Kidney (tissue), 14 donors: ENCODE measurements around the gene SPEG. TPM values are rescaled to one million over a fixed set of nuclear protein-coding genes. Genes with fewer than 3 reads are reported as not detected.

ENCODE experiments used
- DNase-seq, 5 donors: peaks; one replicate each; pipeline ENCODE4 v3.0.0-alpha.2; 2013 to 2020
- FAIRE-seq: peaks from 2 replicates; lab custom pipeline; 2012; peaks lifted over from hg19 to GRCh38; lab: Jason Lieb, UNC
- H3K27ac ChIP-seq, 2 donors: one replicate each; pipeline ENCODE4 v1.7.0; 2013; ENCODE audit warnings: low read depth in 2 of 2, low read length in 2 of 2, inconsistent platforms in 1 of 2
- H3K27me3 ChIP-seq: one replicate; pipeline ENCODE4 v1.7.1; 2013; ENCODE audit warnings: low read length, inconsistent platforms; ENCODE audit not compliant: control insufficient read depth, insufficient read depth
- H3K36me3 ChIP-seq, 3 donors: one replicate each; pipeline versions ENCODE4 v1.7.0 to v1.7.1; 2013; ENCODE audit warnings: low read length in 3 of 3, control low read depth in 1 of 3, inconsistent platforms in 1 of 3; ENCODE audit not compliant: insufficient read depth in 3 of 3, control insufficient read depth in 2 of 3
- H3K4me1 ChIP-seq, 3 donors: one replicate each; pipeline versions ENCODE4 v1.7.0 to v1.7.1; 2013; ENCODE audit warnings: low read length in 3 of 3, inconsistent platforms in 1 of 3, low read depth in 1 of 3; ENCODE audit not compliant: control insufficient read depth in 2 of 3, insufficient read depth in 2 of 3
- H3K4me3 ChIP-seq, 3 donors: one replicate each; pipeline versions ENCODE4 v1.7.0 to v1.8.1; 2013; ENCODE audit warnings: low read length in 3 of 3, control low read depth in 1 of 3, inconsistent platforms in 1 of 3
- H3K9ac ChIP-seq, 3 donors: one replicate each; pipeline versions ENCODE4 v1.7.0 to v1.7.1; 2013; ENCODE audit warnings: low read length in 3 of 3, control low read depth in 1 of 3, inconsistent platforms in 1 of 3
- H3K9me3 ChIP-seq, 3 donors: one replicate each; pipeline versions ENCODE4 v1.7.0 to v1.7.1; 2013; ENCODE audit warnings: low read length in 3 of 3, control low read depth in 1 of 3, inconsistent platforms in 1 of 3; ENCODE audit not compliant: control insufficient read depth in 2 of 3, insufficient read depth in 1 of 3
- intact Hi-C: fragments of 100-400 bp; cut with DNase I; formaldehyde crosslinking; loops from one replicate; pipeline ENCODE4 v1.11.1; 2022
- polyA plus RNA-seq: library from polyadenylated mRNA; stranded (reverse); fragments of 350-450 nt; fragmentation: Illumina TruSeq; extraction: RNeasy Lipid Tissue Mini Kit (QIAGEN cat#74804); gene quantifications from one replicate; pipeline ENCODE4 v1.2.3, GENCODE V29; 2014; ENCODE audit warnings: low read depth, low replicate concordance; ENCODE audit not compliant: insufficient read depth
- total RNA-seq: library from RNA; stranded (reverse); fragmentation: NEBNext Ultra II Directional; extraction: Animal tissue kit (Norgen Biotek cat#: 25700); gene quantifications from one replicate; pipeline ENCODE4 v1.2.1, GENCODE V29; 2021
- TF ChIP-seq, protein P1 (sequence below): IDR thresholded peaks from 3 replicates; pipeline ENCODE4 v1.5.1; 2012; ENCODE audit warnings: mild to moderate bottlenecking, moderate library complexity, borderline replicate concordance; ENCODE audit not compliant: insufficient read depth; ENCODE audit errors: extremely low read depth
- donor health status: control.
- donor health status: control.
- donor health status: control.
- donor health status: control.
- donor health status: control.
- donor health status: DM: yes; HTN: yes; CAD: no.
- donor health status: Normal renal cell carcinoma (clear cell type).

Gene SPEG
- total and polyA plus RNA-seq, 2 donors from 2014 or later = 13.1 to 26.6 TPM

DNA sequence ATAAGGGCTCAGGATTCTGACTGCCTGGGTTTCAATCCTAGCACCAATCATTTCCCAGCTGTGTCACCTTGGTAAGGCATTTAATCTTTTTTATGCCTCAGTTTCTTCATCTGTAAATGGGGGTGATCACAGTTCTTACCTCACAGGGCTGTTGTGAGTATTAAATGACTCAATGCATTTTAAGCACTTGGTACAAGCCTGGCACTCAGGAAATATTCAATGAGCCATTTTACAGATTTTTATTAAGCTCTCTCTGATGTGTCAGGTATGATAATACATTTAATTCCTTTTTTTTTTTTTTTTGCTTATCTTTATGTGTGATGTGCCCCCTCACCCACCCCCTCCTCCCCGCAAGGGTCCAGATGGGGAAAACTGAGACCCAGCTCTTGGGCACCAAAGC, 12.0 kb downstream of the SPEG start:
- Histone ChIP-seq H3K27me3 (no peaks in the 10 kb centered on the region), H3K4me1 (no peaks in the 10 kb centered on the region), H3K36me3 (no peaks in the 10 kb centered on the region), H3K27ac (no peak overlapping the region), H3K9ac (no peak overlapping the region), H3K9me3 (no peaks in the 10 kb centered on the region), H3K4me3 (no peak overlapping the region)
- intact Hi-C loops = no loop called here
- TF ChIP-seq, protein P1, sequence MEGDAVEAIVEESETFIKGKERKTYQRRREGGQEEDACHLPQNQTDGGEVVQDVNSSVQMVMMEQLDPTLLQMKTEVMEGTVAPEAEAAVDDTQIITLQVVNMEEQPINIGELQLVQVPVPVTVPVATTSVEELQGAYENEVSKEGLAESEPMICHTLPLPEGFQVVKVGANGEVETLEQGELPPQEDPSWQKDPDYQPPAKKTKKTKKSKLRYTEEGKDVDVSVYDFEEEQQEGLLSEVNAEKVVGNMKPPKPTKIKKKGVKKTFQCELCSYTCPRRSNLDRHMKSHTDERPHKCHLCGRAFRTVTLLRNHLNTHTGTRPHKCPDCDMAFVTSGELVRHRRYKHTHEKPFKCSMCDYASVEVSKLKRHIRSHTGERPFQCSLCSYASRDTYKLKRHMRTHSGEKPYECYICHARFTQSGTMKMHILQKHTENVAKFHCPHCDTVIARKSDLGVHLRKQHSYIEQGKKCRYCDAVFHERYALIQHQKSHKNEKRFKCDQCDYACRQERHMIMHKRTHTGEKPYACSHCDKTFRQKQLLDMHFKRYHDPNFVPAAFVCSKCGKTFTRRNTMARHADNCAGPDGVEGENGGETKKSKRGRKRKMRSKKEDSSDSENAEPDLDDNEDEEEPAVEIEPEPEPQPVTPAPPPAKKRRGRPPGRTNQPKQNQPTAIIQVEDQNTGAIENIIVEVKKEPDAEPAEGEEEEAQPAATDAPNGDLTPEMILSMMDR = no peak
- FAIRE-seq (no peak), DNase-seq (no peak)

- TF ChIP-seq, protein P1 = no peak
- intact Hi-C loops = no loop called here
- Histone ChIP-seq H3K27ac (peak overlapping the region in 1 of 2 donors; percentile 11), H3K36me3 (no peaks in the 10 kb centered on the region), H3K4me3 (no peak overlapping the region), H3K9ac (no peak overlapping the region), H3K27me3 (no peaks in the 10 kb centered on the region), H3K9me3 (no peaks in the 10 kb centered on the region), H3K4me1 (no peaks in the 10 kb centered on the region)
- no peak for DNase-seq
- FAIRE-seq = no peak
These were observed 12.8 kb downstream of the SPEG start for GRCh38 chr2:219447242-219448098.

GRCh38 chr2:219448099-219448775, 13.6 kb downstream of the SPEG start:
- no peak overlapping the region for H3K27ac ChIP-seq
- no peaks in the 10 kb centered on the region for H3K9me3 ChIP-seq
- TF ChIP-seq, protein P1 = no peak
- no peak overlapping the region for H3K4me3 ChIP-seq
- H3K4me1 ChIP-seq = no peaks in the 10 kb centered on the region
- H3K27me3 ChIP-seq = no peaks in the 10 kb centered on the region
- no peaks in the 10 kb centered on the region for H3K36me3 ChIP-seq
- FAIRE-seq (no peak), DNase-seq (peak in 3 of 5 donors; percentile 41 to 56 (median 54))
- intact Hi-C loops = no loop called here
- H3K9ac ChIP-seq = no peak overlapping the region
